ENCODE results near the gene RUFY2.
"Not testable (repeated sequence)": the region's sequence is repeated elsewhere in the genome, so short reads cannot be mapped to it uniquely, and the experiment has no call there.

The RUFY2 gene, protein sequence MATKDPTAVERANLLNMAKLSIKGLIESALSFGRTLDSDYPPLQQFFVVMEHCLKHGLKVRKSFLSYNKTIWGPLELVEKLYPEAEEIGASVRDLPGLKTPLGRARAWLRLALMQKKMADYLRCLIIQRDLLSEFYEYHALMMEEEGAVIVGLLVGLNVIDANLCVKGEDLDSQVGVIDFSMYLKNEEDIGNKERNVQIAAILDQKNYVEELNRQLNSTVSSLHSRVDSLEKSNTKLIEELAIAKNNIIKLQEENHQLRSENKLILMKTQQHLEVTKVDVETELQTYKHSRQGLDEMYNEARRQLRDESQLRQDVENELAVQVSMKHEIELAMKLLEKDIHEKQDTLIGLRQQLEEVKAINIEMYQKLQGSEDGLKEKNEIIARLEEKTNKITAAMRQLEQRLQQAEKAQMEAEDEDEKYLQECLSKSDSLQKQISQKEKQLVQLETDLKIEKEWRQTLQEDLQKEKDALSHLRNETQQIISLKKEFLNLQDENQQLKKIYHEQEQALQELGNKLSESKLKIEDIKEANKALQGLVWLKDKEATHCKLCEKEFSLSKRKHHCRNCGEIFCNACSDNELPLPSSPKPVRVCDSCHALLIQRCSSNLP

GRCh38 chr10:68406815-68407548 is at the start of gene RUFY2:
TSS of gene RUFY2 (minus strand) at chr10:68407277. CDS start at chr10:68407189, 88 bp downstream.
- TF ChIP-seq, protein P1, sequence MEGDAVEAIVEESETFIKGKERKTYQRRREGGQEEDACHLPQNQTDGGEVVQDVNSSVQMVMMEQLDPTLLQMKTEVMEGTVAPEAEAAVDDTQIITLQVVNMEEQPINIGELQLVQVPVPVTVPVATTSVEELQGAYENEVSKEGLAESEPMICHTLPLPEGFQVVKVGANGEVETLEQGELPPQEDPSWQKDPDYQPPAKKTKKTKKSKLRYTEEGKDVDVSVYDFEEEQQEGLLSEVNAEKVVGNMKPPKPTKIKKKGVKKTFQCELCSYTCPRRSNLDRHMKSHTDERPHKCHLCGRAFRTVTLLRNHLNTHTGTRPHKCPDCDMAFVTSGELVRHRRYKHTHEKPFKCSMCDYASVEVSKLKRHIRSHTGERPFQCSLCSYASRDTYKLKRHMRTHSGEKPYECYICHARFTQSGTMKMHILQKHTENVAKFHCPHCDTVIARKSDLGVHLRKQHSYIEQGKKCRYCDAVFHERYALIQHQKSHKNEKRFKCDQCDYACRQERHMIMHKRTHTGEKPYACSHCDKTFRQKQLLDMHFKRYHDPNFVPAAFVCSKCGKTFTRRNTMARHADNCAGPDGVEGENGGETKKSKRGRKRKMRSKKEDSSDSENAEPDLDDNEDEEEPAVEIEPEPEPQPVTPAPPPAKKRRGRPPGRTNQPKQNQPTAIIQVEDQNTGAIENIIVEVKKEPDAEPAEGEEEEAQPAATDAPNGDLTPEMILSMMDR (IDR thresholded peaks at IDR 0.05): peak; percentile 89
- H3K36me3 ChIP-seq: no peaks in the 10 kb centered on the region
- peaks cover 5% of the 10 kb centered on the region for H3K27me3 ChIP-seq
- H3K27ac ChIP-seq: peak within 1 kb of the TSS; percentile 76
- no peaks in the 10 kb centered on the region for H3K9me3 ChIP-seq
- peak within 1 kb of the TSS; percentile 91 to 99 for H3K4me3 ChIP-seq (ENCODE audit: low read depth in 1 of 2, low read length in 1 of 2)
- H3K4me1 ChIP-seq (ENCODE audit: control insufficient read depth in 1 of 2, insufficient read depth in 1 of 2, low read depth in 1 of 2, low read length in 1 of 2): peaks cover 9 to 14% of the 10 kb centered on the region in 2 experiments

DNA sequence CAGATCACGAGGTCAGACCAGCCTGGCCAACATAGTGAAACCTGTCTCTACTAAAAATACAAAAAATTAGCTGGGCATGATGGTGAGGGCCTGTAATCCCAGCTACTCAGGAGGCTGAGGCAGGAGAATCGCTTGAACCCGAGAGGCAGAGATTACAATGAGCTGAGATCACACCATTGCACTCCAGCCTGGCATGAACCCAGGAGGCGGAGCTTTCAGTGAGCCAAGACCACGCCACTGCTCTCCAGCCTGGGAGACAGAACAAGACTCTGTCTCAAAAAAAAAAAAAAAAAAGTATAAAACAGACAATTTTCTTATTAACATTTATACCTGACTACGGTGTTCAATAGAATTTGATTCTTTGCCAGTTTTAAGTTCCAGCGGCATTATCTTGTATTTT is 42.6 kb upstream of the RUFY2 start:
- not testable (repeated sequence) for H3K4me1 ChIP-seq (ENCODE audit: control insufficient read depth in 1 of 2, insufficient read depth in 1 of 2, low read depth in 1 of 2, low read length in 1 of 2)

DNA sequence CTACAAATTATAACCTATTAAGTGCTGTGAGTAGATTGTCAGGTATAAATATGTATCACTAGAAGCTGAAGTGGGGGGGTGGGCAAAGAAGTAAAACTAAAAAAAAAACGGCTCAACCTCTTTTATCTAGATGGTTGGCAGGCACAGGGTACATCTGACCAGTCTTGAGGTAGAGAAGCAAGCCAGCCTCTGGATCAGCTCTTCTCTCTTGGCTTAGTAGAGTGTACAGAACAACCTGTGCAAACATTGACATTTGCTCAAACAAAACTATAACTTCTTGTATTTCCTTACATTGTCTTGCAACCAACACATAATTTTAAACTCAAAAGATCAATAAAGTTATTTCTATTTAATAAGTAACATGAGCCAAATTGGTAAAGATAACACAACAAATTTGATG is 39.1 kb upstream of the RUFY2 start:
- no peak overlapping the region for H3K4me3 ChIP-seq (ENCODE audit: low read depth in 1 of 2, low read length in 1 of 2)
- H3K27ac ChIP-seq: no peak overlapping the region
- H3K27me3 ChIP-seq: no peaks in the 10 kb centered on the region
- H3K36me3 ChIP-seq: peaks cover 61% of the 10 kb centered on the region
- TF ChIP-seq, protein P1 (IDR thresholded peaks at IDR 0.05): no peak
- H3K4me1 ChIP-seq (ENCODE audit: control insufficient read depth in 1 of 2, insufficient read depth in 1 of 2, low read depth in 1 of 2, low read length in 1 of 2): no peaks in the 10 kb centered on the region
- no peaks in the 10 kb centered on the region for H3K9me3 ChIP-seq

More for the DNA sequence above, 42.6 kb upstream of the RUFY2 start:
- H3K9me3 ChIP-seq; H3K4me3 ChIP-seq (ENCODE audit: low read depth in 1 of 2, low read length in 1 of 2); H3K27ac ChIP-seq; H3K27me3 ChIP-seq: not testable (repeated sequence)
- H3K36me3 ChIP-seq: peaks cover 54% of the 10 kb centered on the region

GRCh38 chr10:68442971-68443370 is 35.9 kb upstream of the RUFY2 start:
- H3K27ac ChIP-seq: no peak overlapping the region
- H3K4me1 ChIP-seq (ENCODE audit: control insufficient read depth in 1 of 2, insufficient read depth in 1 of 2, low read depth in 1 of 2, low read length in 1 of 2): no peaks in the 10 kb centered on the region
- H3K27me3 ChIP-seq: no peaks in the 10 kb centered on the region
- H3K36me3 ChIP-seq: peaks cover 41% of the 10 kb centered on the region
- TF ChIP-seq, protein P1 (IDR thresholded peaks at IDR 0.05): no peak
- H3K4me3 ChIP-seq (ENCODE audit: low read depth in 1 of 2, low read length in 1 of 2): no peak overlapping the region
- H3K9me3 ChIP-seq: no peaks in the 10 kb centered on the region

- H3K27ac ChIP-seq: no peak overlapping the region
- TF ChIP-seq, protein P1 (IDR thresholded peaks at IDR 0.05): no peak
These were observed 33.8 kb upstream of the RUFY2 start for GRCh38 chr10:68440898-68441297.

More at GRCh38 chr10:68440898-68441297, 33.8 kb upstream of the RUFY2 start:
- H3K4me1 ChIP-seq (ENCODE audit: control insufficient read depth in 1 of 2, insufficient read depth in 1 of 2, low read depth in 1 of 2, low read length in 1 of 2): no peaks in the 10 kb centered on the region
- peaks cover 41% of the 10 kb centered on the region for H3K36me3 ChIP-seq
- no peak overlapping the region for H3K4me3 ChIP-seq (ENCODE audit: low read depth in 1 of 2, low read length in 1 of 2)
- no peaks in the 10 kb centered on the region for H3K9me3 ChIP-seq
- no peaks in the 10 kb centered on the region for H3K27me3 ChIP-seq
